ENCODE results near the gene MTFR2. TPM values are rescaled to one million over a fixed set of nuclear protein-coding genes. Genes with fewer than 3 reads are reported as not detected.

Gene MTFR2
- total and polyA plus RNA-seq, 3 donors from 2014 or later = 8.3 to 21.1 (median 8.8) TPM

DNA sequence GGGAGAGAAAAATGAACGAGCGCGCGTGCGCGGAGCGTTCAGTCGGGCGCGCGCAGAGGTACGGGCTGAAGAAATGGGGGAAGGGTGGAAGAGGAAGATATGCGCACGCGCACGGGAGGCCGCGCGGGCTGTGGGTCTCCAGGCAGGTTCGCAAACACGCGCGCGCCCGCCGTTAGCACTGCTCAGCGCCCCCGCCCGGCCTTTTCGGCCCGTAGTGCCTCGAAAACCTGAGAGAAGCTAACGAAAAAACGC is 39.1 kb upstream of the MTFR2 start:
- 0% methylated on average over 28 to 34 of the region's 34 CpGs for WGBS, 2 donors
- no peaks in the 10 kb centered on the region for H3K27me3 ChIP-seq
- H3K4me1 ChIP-seq = peaks cover 32% of the 10 kb centered on the region
- no peaks in the 10 kb centered on the region for H3K9me3 ChIP-seq
- intact Hi-C loops (cut with DNase I; ENCODE audit: low total_unique reads) = no loop called here
- TF ChIP-seq POLR2A (IDR thresholded peaks at IDR 0.05) (no peak), CTCF (IDR thresholded peaks at IDR 0.05) (no peak)
- H3K27ac ChIP-seq = peak overlapping the region; percentile 99
- DNase-seq = peak; percentile 94
- no peaks in the 10 kb centered on the region for H3K36me3 ChIP-seq (ENCODE audit: low read depth, missing control alignments)
- peak overlapping the region; percentile 89 to 93 for H3K4me3 ChIP-seq

GRCh38 chr6:136288566-136289326 is 38.6 kb upstream of the MTFR2 start:
- Histone ChIP-seq H3K36me3 (ENCODE audit: low read depth, missing control alignments) (no peaks in the 10 kb centered on the region), H3K27ac (peak overlapping the region; percentile 99), H3K27me3 (no peaks in the 10 kb centered on the region), H3K9me3 (no peaks in the 10 kb centered on the region), H3K4me3 (peak overlapping the region; percentile 89 to 93), H3K4me1 (peaks cover 32% of the 10 kb centered on the region)
- intact Hi-C loops (cut with DNase I; ENCODE audit: low total_unique reads) = no loop called here
- WGBS, 2 donors = 0% methylated on average over 34 of the region's 34 CpGs
- TF ChIP-seq POLR2A (IDR thresholded peaks at IDR 0.05) = no peak
- TF ChIP-seq CTCF (IDR thresholded peaks at IDR 0.05) = peak in 2 of 3 experiments; percentile 22 to 32
- DNase-seq = peak; percentile 90

GRCh38 chr6:136284909-136285308 is 34.8 kb upstream of the MTFR2 start:
- H3K27ac ChIP-seq = no peak overlapping the region
- DNase-seq = no peak

GRCh38 chr6:136282906-136283305 is 32.8 kb upstream of the MTFR2 start:
- no peak for TF ChIP-seq POLR2A (IDR thresholded peaks at IDR 0.05)

More at GRCh38 chr6:136284909-136285308, 34.8 kb upstream of the MTFR2 start:
- Histone ChIP-seq H3K4me3 (no peak overlapping the region), H3K9me3 (no peaks in the 10 kb centered on the region), H3K4me1 (peaks cover 43% of the 10 kb centered on the region), H3K36me3 (ENCODE audit: low read depth, missing control alignments) (no peaks in the 10 kb centered on the region), H3K27me3 (no peaks in the 10 kb centered on the region)
- no peak for TF ChIP-seq CTCF (IDR thresholded peaks at IDR 0.05)
- TF ChIP-seq POLR2A (IDR thresholded peaks at IDR 0.05) = no peak
- 14 to 16% methylated on average over 2 of the region's 2 CpGs for WGBS, 2 donors
- intact Hi-C loops (cut with DNase I; ENCODE audit: low total_unique reads) = no loop called here

GRCh38 chr6:136280032-136280609 is 30.0 kb upstream of the MTFR2 start:
- no peak overlapping the region for H3K4me3 ChIP-seq
- no peak overlapping the region for H3K27ac ChIP-seq
- no peak for TF ChIP-seq CTCF (IDR thresholded peaks at IDR 0.05)
- no peak for TF ChIP-seq POLR2A (IDR thresholded peaks at IDR 0.05)
- WGBS, 2 donors = 72 to 82% methylated on average over 3 of the region's 3 CpGs
- no peaks in the 10 kb centered on the region for H3K36me3 ChIP-seq (ENCODE audit: low read depth, missing control alignments)
- H3K9me3 ChIP-seq = no peaks in the 10 kb centered on the region
- no peak for DNase-seq
- intact Hi-C loops (cut with DNase I; ENCODE audit: low total_unique reads) = no loop called here
- H3K27me3 ChIP-seq = no peaks in the 10 kb centered on the region
- H3K4me1 ChIP-seq = peaks cover 25% of the 10 kb centered on the region

More at GRCh38 chr6:136282906-136283305, 32.8 kb upstream of the MTFR2 start:
- intact Hi-C loops (cut with DNase I; ENCODE audit: low total_unique reads) = no loop called here
- Histone ChIP-seq H3K4me1 (peaks cover 43% of the 10 kb centered on the region), H3K27ac (no peak overlapping the region), H3K4me3 (no peak overlapping the region), H3K9me3 (no peaks in the 10 kb centered on the region), H3K36me3 (ENCODE audit: low read depth, missing control alignments) (no peaks in the 10 kb centered on the region), H3K27me3 (no peaks in the 10 kb centered on the region)
- WGBS, 2 donors = 68 to 71% methylated on average over 4 of the region's 4 CpGs
- no peak for DNase-seq
